ENCODE data around the gene NPAS3. TPM values are rescaled to one million over a fixed set of nuclear protein-coding genes. Genes with fewer than 3 reads are reported as not detected.
A peak's percentile ranks its signal among the peaks of the same experiment; 100 is the strongest.

The NPAS3 gene
- polyA plus RNA-seq, 3 donors = 8.6 to 10.2 (median 10.2) TPM

- DNase-seq (ENCODE audit: low read depth in 3 of 3, low spot score in 2 of 3) = no peak
These were observed 352.9 kb downstream of the NPAS3 start for GRCh38 chr14:33291529-33292104.

GRCh38 chr14:33294419-33294818 is 355.7 kb downstream of the NPAS3 start:
- DNase-seq (ENCODE audit: low read depth in 3 of 3, low spot score in 2 of 3) = no peak

GRCh38 chr14:33297565-33297964 is 358.9 kb downstream of the NPAS3 start:
- DNase-seq (ENCODE audit: low read depth in 3 of 3, low spot score in 2 of 3) = no peak

GRCh38 chr14:33307691-33308251 is 369.1 kb downstream of the NPAS3 start:
- no peak for DNase-seq (ENCODE audit: low read depth in 3 of 3, low spot score in 2 of 3)

GRCh38 chr14:33309106-33309505 is 370.4 kb downstream of the NPAS3 start:
- no peak for DNase-seq (ENCODE audit: low read depth in 3 of 3, low spot score in 2 of 3)

- DNase-seq (ENCODE audit: low read depth in 3 of 3, low spot score in 2 of 3) = no peak
These were observed 376.5 kb downstream of the NPAS3 start for GRCh38 chr14:33315217-33315616.

GRCh38 chr14:33315721-33316120 is 377.0 kb downstream of the NPAS3 start:
- no peak for DNase-seq (ENCODE audit: low read depth in 3 of 3, low spot score in 2 of 3)

GRCh38 chr14:33317675-33318074 is 379.0 kb downstream of the NPAS3 start:
- DNase-seq (ENCODE audit: low read depth in 3 of 3, low spot score in 2 of 3) = no peak

- no peak for DNase-seq (ENCODE audit: low read depth in 3 of 3, low spot score in 2 of 3)
These were observed 385.3 kb downstream of the NPAS3 start for GRCh38 chr14:33323979-33324378.

GRCh38 chr14:33331176-33331949 is 392.7 kb downstream of the NPAS3 start:
- no peak for DNase-seq (ENCODE audit: low read depth in 3 of 3, low spot score in 2 of 3)

GRCh38 chr14:33332497-33332896 is 393.8 kb downstream of the NPAS3 start:
- no peak for DNase-seq (ENCODE audit: low read depth in 3 of 3, low spot score in 2 of 3)

GRCh38 chr14:33335366-33335765 is 396.7 kb downstream of the NPAS3 start:
- DNase-seq (ENCODE audit: low read depth in 3 of 3, low spot score in 2 of 3) = no peak

- no peak for DNase-seq (ENCODE audit: low read depth in 3 of 3, low spot score in 2 of 3)
These were observed 403.8 kb downstream of the NPAS3 start for GRCh38 chr14:33342299-33342974.

- DNase-seq (ENCODE audit: low read depth in 3 of 3, low spot score in 2 of 3) = no peak
These were observed 404.3 kb downstream of the NPAS3 start for GRCh38 chr14:33343016-33343415.

- DNase-seq (ENCODE audit: low read depth in 3 of 3, low spot score in 2 of 3) = no peak
These were observed 409.1 kb downstream of the NPAS3 start for GRCh38 chr14:33347796-33348195.

- no peak for DNase-seq (ENCODE audit: low read depth in 3 of 3, low spot score in 2 of 3)
These were observed 409.8 kb downstream of the NPAS3 start for GRCh38 chr14:33348510-33348909.

- peak in 2 of 3 donors; percentile 25 to 53 for DNase-seq (ENCODE audit: low read depth in 3 of 3, low spot score in 2 of 3)
These were observed 411.2 kb downstream of the NPAS3 start for GRCh38 chr14:33349871-33350270.

- peak; percentile 10 to 29 (median 20) for DNase-seq (ENCODE audit: low read depth in 3 of 3, low spot score in 2 of 3)
These were observed 411.8 kb downstream of the NPAS3 start for GRCh38 chr14:33350366-33350990.

GRCh38 chr14:33352821-33353220 is 414.1 kb downstream of the NPAS3 start:
- no peak for DNase-seq (ENCODE audit: low read depth in 3 of 3, low spot score in 2 of 3)

GRCh38 chr14:33356181-33356580 is 417.5 kb downstream of the NPAS3 start:
- no peak for DNase-seq (ENCODE audit: low read depth in 3 of 3, low spot score in 2 of 3)
